WTC11 (cell line): Measurements from ENCODE around the gene CCL22. TPM values are rescaled to one million over a fixed set of nuclear protein-coding genes. Genes with fewer than 3 reads are reported as not detected.

Experiments used
- ATAC-seq: fragments of 200-7000 bp; cut with Tn5 transposase; 2 replicates; pipeline ENCODE4 v1.10.0; 2021; ENCODE audit warnings: mild to moderate bottlenecking, moderate library complexity
- Bru-seq: library from RNA; stranded (reverse); fragments of 400-500 nt; gene quantifications from one replicate; lab custom pipeline; 2021; lab: Mats Ljungman, UMichigan
- CTCF ChIA-PET: fragments of 300-600 bp; sonication (Branson Sonifier 250); formaldehyde crosslinking; loops from one replicate; lab custom pipeline; 2021; ENCODE audit warnings: antibody characterized with exemption; lab: Charles Lee
- POLR2A ChIA-PET: fragments of 350-600 bp; sonication (Branson Sonifier 250); formaldehyde crosslinking; loops from one replicate; lab custom pipeline; 2021; ENCODE audit warnings: antibody characterized with exemption; lab: Charles Lee
- DNase-seq: peaks from one replicate; pipeline ENCODE4 v3.0.0; 2021; ENCODE audit warnings: low spot score
- H3K27ac Mint-ChIP-seq: 2 replicates; pipeline ENCODE4 v1.8.0; 2021; ENCODE audit warnings: mixed read lengths
- H3K27me3 Mint-ChIP-seq: 2 replicates; pipeline ENCODE4 v1.8.0; 2021; ENCODE audit warnings: low read depth, mild to moderate bottlenecking, moderate library complexity, mixed read lengths
- H3K36me3 Mint-ChIP-seq: 2 replicates; pipeline ENCODE4 v1.8.0; 2021; ENCODE audit warnings: mixed read lengths
- H3K4me1 Mint-ChIP-seq: 2 replicates; pipeline ENCODE4 v1.8.0; 2022; ENCODE audit warnings: mixed read lengths
- H3K4me3 Mint-ChIP-seq: 2 replicates; pipeline ENCODE4 v1.8.0; 2021; ENCODE audit warnings: mild to moderate bottlenecking, moderate library complexity, mixed read lengths
- H3K9me3 Mint-ChIP-seq: 2 replicates; pipeline ENCODE4 v1.8.0; 2021; ENCODE audit warnings: mixed read lengths
- AFF4 ChIP-seq: sonication (generic); formaldehyde crosslinking; IDR thresholded peaks from 2 replicates; pipeline ENCODE4 v1.8.1; 2023; ENCODE audit warnings: mild to moderate bottlenecking, missing genetic modification reagents, borderline replicate concordance
- CBFB ChIP-seq: sonication (generic); formaldehyde crosslinking; IDR thresholded peaks from 2 replicates; pipeline ENCODE4 v1.8.1; 2022; ENCODE audit warnings: mild to moderate bottlenecking, low read depth, missing genetic modification reagents
- FOXP4 ChIP-seq: sonication (generic); formaldehyde crosslinking; IDR thresholded peaks from 2 replicates; pipeline ENCODE4 v1.8.0; 2022; ENCODE audit warnings: mild to moderate bottlenecking, missing genetic modification reagents
- GABPB1 ChIP-seq: sonication (generic); formaldehyde crosslinking; IDR thresholded peaks from 2 replicates; pipeline ENCODE4 v1.8.1; 2023; ENCODE audit warnings: mild to moderate bottlenecking, missing genetic modification reagents
- IRF2 ChIP-seq: sonication (generic); formaldehyde crosslinking; IDR thresholded peaks from 2 replicates; pipeline ENCODE4 v1.8.0; 2022; ENCODE audit warnings: low read depth, missing genetic modification reagents, borderline replicate concordance
- MXD4 ChIP-seq: fragments of 250-450 bp; sonication (Bioruptor Pico); IDR thresholded peaks from 2 replicates; pipeline ENCODE4 v1.8.0; 2021; ENCODE audit warnings: mild to moderate bottlenecking, moderate library complexity, borderline replicate concordance
- MYBL2 ChIP-seq: sonication (generic); formaldehyde crosslinking; IDR thresholded peaks from 2 replicates; pipeline ENCODE4 v1.8.1; 2023; ENCODE audit warnings: mild to moderate bottlenecking, moderate library complexity, missing genetic modification reagents
- SMAD3 ChIP-seq: sonication (generic); formaldehyde crosslinking; IDR thresholded peaks from 2 replicates; pipeline ENCODE4 v1.8.0; 2022; ENCODE audit warnings: missing genetic modification reagents, mild to moderate bottlenecking, borderline replicate concordance
- SOX15 ChIP-seq: fragments of 250-450 bp; sonication (Bioruptor Pico); IDR thresholded peaks from 2 replicates; pipeline ENCODE4 v1.9.0; 2021; ENCODE audit warnings: mild to moderate bottlenecking
- SP1 ChIP-seq: sonication (generic); formaldehyde crosslinking; conservative IDR thresholded peaks from 2 replicates; pipeline ENCODE4 v1.8.1; 2022; ENCODE audit warnings: missing genetic modification reagents
- ZBTB21 ChIP-seq: sonication (generic); formaldehyde crosslinking; IDR thresholded peaks from 2 replicates; pipeline ENCODE4 v1.8.1; 2023; ENCODE audit warnings: mild to moderate bottlenecking, missing genetic modification reagents, borderline replicate concordance
- ZNF281 ChIP-seq: sonication (generic); formaldehyde crosslinking; IDR thresholded peaks from 2 replicates; pipeline ENCODE4 v1.8.0; 2023; ENCODE audit warnings: mild to moderate bottlenecking, missing genetic modification reagents
- ZNF423 ChIP-seq: fragments of 250-450 bp; sonication (Bioruptor Pico); IDR thresholded peaks from 2 replicates; pipeline ENCODE4 v2.1.2; 2022; ENCODE audit warnings: mild to moderate bottlenecking, moderate library complexity
- ZNF532 ChIP-seq: fragments of 250-450 bp; sonication (Bioruptor Pico); IDR thresholded peaks from 2 replicates; pipeline ENCODE4 v1.9.0; 2021; ENCODE audit warnings: mild to moderate bottlenecking, borderline replicate concordance
- long read RNA-seq, 3 experiments: library from RNA in 1 of 3; library from capped mRNA in 1 of 3; library from polyadenylated mRNA in 1 of 3; unstranded in 2 of 3; stranded (forward) in 1 of 3; transcript quantifications; one replicate each; pipeline ENCODE4 v2.0.0, GENCODE V29; 2021
- total RNA-seq: library from RNA; stranded (reverse); gene quantifications from 3 replicates; pipeline ENCODE4 v1.2.3, GENCODE V29; 2021
- TF ChIP-seq, protein P1 (sequence below): sonication (generic); formaldehyde crosslinking; IDR thresholded peaks from 2 replicates; pipeline ENCODE4 v1.8.1; 2022; ENCODE audit warnings: low read depth, mild to moderate bottlenecking, moderate library complexity, missing genetic modification reagents, borderline replicate concordance
- TF ChIP-seq, protein P2 (sequence below): sonication (generic); formaldehyde crosslinking; conservative IDR thresholded peaks from 2 replicates; pipeline ENCODE4 v1.8.1; 2022; ENCODE audit warnings: mild to moderate bottlenecking, missing genetic modification reagents
- TF ChIP-seq, protein P3 (sequence below): fragments of 250-450 bp; sonication (Bioruptor Pico); conservative IDR thresholded peaks from 2 replicates; pipeline ENCODE4 v1.9.0; 2021; ENCODE audit warnings: mild to moderate bottlenecking

Gene CCL22
- 0.35 to 0.60 TPM (median 0.44 TPM) in 3 replicates for total RNA-seq
- Bru-seq, nascent RNA = not detected
- long read RNA-seq, experiment 1 = 0 reads
- long read RNA-seq, experiment 2 = 0 reads
- long read RNA-seq, experiment 3 = 0 reads

DNA sequence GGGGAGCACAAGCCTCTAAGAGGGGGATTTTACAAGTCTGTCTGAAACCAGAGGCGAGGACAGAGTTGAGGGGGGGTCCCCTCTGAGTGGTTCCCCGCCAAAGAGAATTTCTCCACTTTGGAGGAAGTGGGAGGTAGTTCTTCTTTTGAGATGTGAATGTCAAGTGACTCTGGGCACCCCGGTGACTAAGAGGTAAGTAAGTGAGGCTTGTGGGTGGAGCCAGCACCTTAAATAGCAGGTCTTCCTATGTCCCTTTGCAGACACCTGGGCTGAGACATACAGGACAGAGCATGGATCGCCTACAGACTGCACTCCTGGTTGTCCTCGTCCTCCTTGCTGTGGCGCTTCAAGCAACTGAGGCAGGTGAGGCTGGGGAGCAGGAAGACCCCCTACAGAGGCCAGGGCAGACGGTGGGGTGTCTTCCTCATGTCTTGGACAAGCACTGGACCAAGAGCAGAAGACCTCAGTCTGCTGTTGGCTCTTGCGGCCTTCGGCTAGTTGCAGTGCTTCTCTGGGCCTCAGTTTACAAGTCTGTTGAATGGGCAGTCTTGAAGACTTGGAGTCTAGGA lies at the start of gene CCL22:
Gene CCL22 (plus strand): TSS at position 257 of the 569 bp plus-strand sequence. CDS start 34 bp downstream, at position 291.
- CTCF ChIA-PET = no interaction called here
- ATAC-seq (no peak), DNase-seq (no peak)
- TF ChIP-seq ZBTB21 (CRISPR knock-in tag) = no peak
- TF ChIP-seq MXD4 = no peak
- no peak for TF ChIP-seq MYBL2 (CRISPR knock-in tag)
- no peak for TF ChIP-seq AFF4 (CRISPR knock-in tag)
- TF ChIP-seq SOX15 = no peak
- TF ChIP-seq, protein P1, sequence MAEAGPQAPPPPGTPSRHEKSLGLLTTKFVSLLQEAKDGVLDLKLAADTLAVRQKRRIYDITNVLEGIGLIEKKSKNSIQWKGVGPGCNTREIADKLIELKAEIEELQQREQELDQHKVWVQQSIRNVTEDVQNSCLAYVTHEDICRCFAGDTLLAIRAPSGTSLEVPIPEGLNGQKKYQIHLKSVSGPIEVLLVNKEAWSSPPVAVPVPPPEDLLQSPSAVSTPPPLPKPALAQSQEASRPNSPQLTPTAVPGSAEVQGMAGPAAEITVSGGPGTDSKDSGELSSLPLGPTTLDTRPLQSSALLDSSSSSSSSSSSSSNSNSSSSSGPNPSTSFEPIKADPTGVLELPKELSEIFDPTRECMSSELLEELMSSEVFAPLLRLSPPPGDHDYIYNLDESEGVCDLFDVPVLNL = no peak
- TF ChIP-seq, protein P2, sequence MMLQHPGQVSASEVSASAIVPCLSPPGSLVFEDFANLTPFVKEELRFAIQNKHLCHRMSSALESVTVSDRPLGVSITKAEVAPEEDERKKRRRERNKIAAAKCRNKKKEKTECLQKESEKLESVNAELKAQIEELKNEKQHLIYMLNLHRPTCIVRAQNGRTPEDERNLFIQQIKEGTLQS (CRISPR knock-in tag) = no peak
- no peak for TF ChIP-seq SMAD3 (CRISPR knock-in tag)
- no peak for TF ChIP-seq GABPB1
- no peak for TF ChIP-seq ZNF423 (CRISPR knock-in tag)
- TF ChIP-seq ZNF532 = no peak
- Mint-ChIP-seq H3K9me3 (no peaks in the 10 kb centered on the region), H3K27me3 (no peaks in the 10 kb centered on the region), H3K36me3 (no peaks in the 10 kb centered on the region), H3K4me3 (no peak within 1 kb of the TSS), H3K4me1 (no peaks in the 10 kb centered on the region; the same call in 1 of the 2 replicates), H3K27ac (no peak within 1 kb of the TSS)
- POLR2A ChIA-PET = no interaction called here

- no peak overlapping the region for H3K4me3 Mint-ChIP-seq
- DNase-seq (no peak), ATAC-seq (no peak)
- H3K27me3 Mint-ChIP-seq = no peaks in the 10 kb centered on the region; the same call in 1 of the 2 replicates
- CTCF ChIA-PET = interaction anchor here (1.1 to 1.3 kb wide), 4 partner anchors 8 to 152 kb away, joined by 3 to 7 read pairs (median 4); partner anchors contain the start of gene POLR2C
- POLR2A ChIA-PET = no interaction called here
- H3K9me3 Mint-ChIP-seq = no peaks in the 10 kb centered on the region
- H3K4me1 Mint-ChIP-seq = peaks cover 13% of the 10 kb centered on the region
- no peak overlapping the region for H3K27ac Mint-ChIP-seq
- no peaks in the 10 kb centered on the region for H3K36me3 Mint-ChIP-seq
- no peak for TF ChIP-seq IRF2 (CRISPR knock-in tag)
- no peak for TF ChIP-seq CBFB (CRISPR knock-in tag)
- no peak for TF ChIP-seq FOXP4
- no peak for TF ChIP-seq SMAD3 (CRISPR knock-in tag)
- TF ChIP-seq SP1 = no peak
- TF ChIP-seq, protein P3, sequence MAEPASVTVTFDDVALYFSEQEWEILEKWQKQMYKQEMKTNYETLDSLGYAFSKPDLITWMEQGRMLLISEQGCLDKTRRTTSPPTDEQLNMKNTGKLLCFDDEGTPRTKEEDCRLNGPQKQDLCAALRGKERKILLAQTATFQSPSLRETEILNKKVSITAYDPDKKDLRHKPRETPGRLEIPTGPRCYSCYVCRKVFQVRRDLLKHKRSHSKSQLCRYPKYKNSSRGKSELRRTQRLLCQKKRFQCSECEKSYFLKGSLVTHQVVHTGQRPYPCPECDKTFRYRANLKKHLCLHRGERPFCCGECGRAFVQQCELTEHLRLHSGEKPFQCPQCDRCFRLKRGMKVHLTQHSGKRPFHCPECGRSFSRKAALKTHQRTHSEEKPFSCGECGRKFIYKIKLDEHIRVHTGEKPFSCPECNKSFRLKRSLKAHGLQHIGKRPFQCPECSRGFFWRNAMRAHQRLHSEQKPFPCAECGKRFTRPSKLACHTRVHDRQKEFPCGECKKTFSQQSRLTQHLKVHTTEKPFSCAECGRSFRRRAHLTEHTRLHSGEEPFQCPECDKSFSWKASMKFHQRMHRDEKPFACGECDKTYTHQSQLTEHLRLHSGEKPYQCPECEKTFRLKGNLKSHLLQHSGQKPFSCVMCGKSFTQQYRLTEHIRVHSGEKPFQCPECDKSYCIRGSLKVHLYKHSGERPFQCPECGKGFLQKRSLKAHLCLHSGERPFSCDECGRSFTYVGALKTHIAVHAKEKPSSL (CRISPR knock-in tag) = no peak
- TF ChIP-seq ZNF281 (CRISPR knock-in tag) = no peak
Measured at GRCh38 chr16:57310801-57311200, 47.8 kb upstream of the CCL22 start.
